Activated CD4-positive, alpha-beta T cell treated with anti-CD3 and anti-CD28 coated beads for 36 hours (primary cell): Measurements from ENCODE around the gene TRIM62. TPM values are rescaled to one million over a fixed set of nuclear protein-coding genes. Genes with fewer than 3 reads are reported as not detected.

Experiments used
- ATAC-seq: fragments of 200-7000 bp; cut with Tn5 transposase; one replicate; pipeline ENCODE4 v1.10.0; 2021; ENCODE audit warnings: mild to moderate bottlenecking, moderate library complexity
- CTCF ChIA-PET: fragments of 350-600 bp; sonication (Branson Sonifier 250); formaldehyde crosslinking; loops from one replicate; lab custom pipeline; 2021; ENCODE audit warnings: antibody characterized with exemption; lab: Charles Lee
- POLR2A ChIA-PET: fragments of 350-600 bp; sonication (Branson Sonifier 250); formaldehyde crosslinking; loops from one replicate; lab custom pipeline; 2021; ENCODE audit warnings: antibody characterized with exemption, inconsistent platforms; lab: Charles Lee
- DNase-seq: peaks from one replicate; pipeline ENCODE4 v3.0.0-alpha.2; 2020
- H3K27ac Mint-ChIP-seq: one replicate; pipeline ENCODE4 v1.8.0; 2021; ENCODE audit warnings: mixed read lengths
- H3K27me3 Mint-ChIP-seq: one replicate; pipeline ENCODE4 v1.8.0; 2021; ENCODE audit warnings: mixed read lengths
- H3K36me3 Mint-ChIP-seq: one replicate; pipeline ENCODE4 v1.8.0; 2021; ENCODE audit warnings: low read depth, mixed read lengths
- H3K4me1 Mint-ChIP-seq: one replicate; pipeline ENCODE4 v1.8.0; 2021; ENCODE audit warnings: mixed read lengths
- H3K4me3 Mint-ChIP-seq: one replicate; pipeline ENCODE4 v1.8.0; 2021; ENCODE audit warnings: mild to moderate bottlenecking, moderate library complexity, mixed read lengths
- H3K9me3 Mint-ChIP-seq: one replicate; pipeline ENCODE4 v1.8.0; 2021; ENCODE audit warnings: low read depth, mixed read lengths
- intact Hi-C, 2 experiments: fragments of 100-400 bp; cut with DNase I in 1 of 2; cut with micrococcal nuclease in 1 of 2; formaldehyde crosslinking; loops; one replicate each; pipeline versions ENCODE4 v1.14.2 to v1.15.1; 2022 to 2024; cut with DNase I, micrococcal nuclease
- total RNA-seq, 2 experiments: library from RNA; stranded (reverse); gene quantifications; one replicate each; pipeline ENCODE4 v1.2.3, GENCODE V29; 2021

TRIM62 gene
- total RNA-seq, 2 experiments from 2014 or later = 3.6 to 3.7 TPM

GRCh38 chr1:33180226-33180910 lies 1.5 kb downstream of the TRIM62 start:
- ChIA-PET CTCF (interaction anchor here (1.0 to 1.9 kb wide), 5 partner anchors 46 to 115 kb away, joined by 3 to 10 read pairs (median 4); no protein-coding TSS in a partner anchor), POLR2A (interaction anchor here (2.1 kb wide), 1 partner anchor 53 kb away, joined by 14 read pairs; no protein-coding TSS in a partner anchor)
- intact Hi-C loops = loop anchor here (1.0 to 5.0 kb wide), 5 partner anchors 53 to 172 kb away; no protein-coding TSS in a partner anchor
- H3K36me3 Mint-ChIP-seq = no peaks in the 10 kb centered on the region
- no peak for DNase-seq
- H3K4me1 Mint-ChIP-seq = peaks cover 25% of the 10 kb centered on the region
- peak overlapping the region; percentile 79 for H3K4me3 Mint-ChIP-seq
- peaks cover 4% of the 10 kb centered on the region for H3K27me3 Mint-ChIP-seq
- no peaks in the 10 kb centered on the region for H3K9me3 Mint-ChIP-seq
- H3K27ac Mint-ChIP-seq = no peak overlapping the region
- peak; percentile 3 for ATAC-seq

GRCh38 chr1:33178836-33179439 lies 2.9 kb downstream of the TRIM62 start:
- DNase-seq (no peak), ATAC-seq (no peak)
- Mint-ChIP-seq H3K4me3 (no peak overlapping the region), H3K27me3 (peaks cover 3% of the 10 kb centered on the region), H3K9me3 (no peaks in the 10 kb centered on the region), H3K4me1 (peaks cover 25% of the 10 kb centered on the region), H3K36me3 (no peaks in the 10 kb centered on the region), H3K27ac (no peak overlapping the region)
- ChIA-PET POLR2A (no interaction called here), CTCF (interaction anchor here (0.6 kb wide), 1 partner anchor 317 kb away, joined by 3 read pairs; no protein-coding TSS in a partner anchor)
- intact Hi-C loops = no loop called here

- no peak for ATAC-seq
- H3K4me3 Mint-ChIP-seq = no peak overlapping the region
- no peaks in the 10 kb centered on the region for H3K9me3 Mint-ChIP-seq
- intact Hi-C loops = no loop called here
- peaks cover 22% of the 10 kb centered on the region for H3K4me1 Mint-ChIP-seq
- H3K27ac Mint-ChIP-seq = no peak overlapping the region
- no peak for DNase-seq
- no peaks in the 10 kb centered on the region for H3K36me3 Mint-ChIP-seq
- ChIA-PET CTCF (interaction anchor here (0.6 kb wide), 1 partner anchor 70 kb away, joined by 3 read pairs; no protein-coding TSS in a partner anchor), POLR2A (no interaction called here)
- peaks cover 3% of the 10 kb centered on the region for H3K27me3 Mint-ChIP-seq
Measured at GRCh38 chr1:33177996-33178540, 3.8 kb downstream of the TRIM62 start.

- POLR2A ChIA-PET = no interaction called here
- no peak overlapping the region for H3K4me3 Mint-ChIP-seq
- intact Hi-C loops = no loop called here
- no peaks in the 10 kb centered on the region for H3K9me3 Mint-ChIP-seq
- H3K4me1 Mint-ChIP-seq = peaks cover 19% of the 10 kb centered on the region
- H3K27me3 Mint-ChIP-seq = no peaks in the 10 kb centered on the region
- no peaks in the 10 kb centered on the region for H3K36me3 Mint-ChIP-seq
- DNase-seq (no peak), ATAC-seq (no peak)
- no peak overlapping the region for H3K27ac Mint-ChIP-seq
- CTCF ChIA-PET = no interaction called here
Measured at GRCh38 chr1:33176887-33177286, 5.0 kb downstream of the TRIM62 start.

- Mint-ChIP-seq H3K27ac (no peak overlapping the region), H3K27me3 (no peaks in the 10 kb centered on the region), H3K36me3 (no peaks in the 10 kb centered on the region), H3K9me3 (no peaks in the 10 kb centered on the region), H3K4me1 (peaks cover 19% of the 10 kb centered on the region), H3K4me3 (no peak overlapping the region)
- intact Hi-C loops = no loop called here
- CTCF ChIA-PET = interaction anchor here (0.5 kb wide), 1 partner anchor 42 kb away, joined by 4 read pairs; no protein-coding TSS in a partner anchor
- DNase-seq (no peak), ATAC-seq (no peak)
- POLR2A ChIA-PET = no interaction called here
Measured at GRCh38 chr1:33176362-33176850, 5.4 kb downstream of the TRIM62 start.

- no peak overlapping the region for H3K4me3 Mint-ChIP-seq
- no peaks in the 10 kb centered on the region for H3K36me3 Mint-ChIP-seq
- no peak for DNase-seq
- intact Hi-C loops = no loop called here
- H3K27me3 Mint-ChIP-seq = no peaks in the 10 kb centered on the region
- POLR2A ChIA-PET = no interaction called here
- CTCF ChIA-PET = interaction anchor here (0.5 kb wide), 1 partner anchor 42 kb away, joined by 4 read pairs; no protein-coding TSS in a partner anchor
- H3K4me1 Mint-ChIP-seq = peaks cover 17% of the 10 kb centered on the region
- ATAC-seq = no peak
- no peaks in the 10 kb centered on the region for H3K9me3 Mint-ChIP-seq
- no peak overlapping the region for H3K27ac Mint-ChIP-seq
Measured at GRCh38 chr1:33175865-33176264, 6.0 kb downstream of the TRIM62 start.

- DNase-seq (no peak), ATAC-seq (no peak)
- peaks cover 5% of the 10 kb centered on the region for H3K4me1 Mint-ChIP-seq
- H3K9me3 Mint-ChIP-seq = no peaks in the 10 kb centered on the region
- intact Hi-C loops = no loop called here
- no peaks in the 10 kb centered on the region for H3K27me3 Mint-ChIP-seq
- ChIA-PET POLR2A (no interaction called here), CTCF (interaction anchor here (0.5 to 1.7 kb wide), 3 partner anchors 8 to 95 kb away, joined by 3 to 8 read pairs (median 3); partner anchors contain the start of gene TRIM62)
- H3K27ac Mint-ChIP-seq = no peak overlapping the region
- H3K36me3 Mint-ChIP-seq = peaks cover 1% of the 10 kb centered on the region
- no peak overlapping the region for H3K4me3 Mint-ChIP-seq
Measured at GRCh38 chr1:33173091-33173490, 8.8 kb downstream of the TRIM62 start.

GRCh38 chr1:33171977-33172813 lies 9.6 kb downstream of the TRIM62 start:
- H3K4me1 Mint-ChIP-seq = peaks cover 5% of the 10 kb centered on the region
- ATAC-seq = no peak
- DNase-seq = no peak
- H3K9me3 Mint-ChIP-seq = no peaks in the 10 kb centered on the region
- H3K36me3 Mint-ChIP-seq = peaks cover 1% of the 10 kb centered on the region
- H3K27ac Mint-ChIP-seq = no peak overlapping the region
- no peak overlapping the region for H3K4me3 Mint-ChIP-seq
- H3K27me3 Mint-ChIP-seq = no peaks in the 10 kb centered on the region
- intact Hi-C loops = no loop called here
- ChIA-PET CTCF (interaction anchor here (0.6 to 1.3 kb wide), 3 partner anchors 9 to 331 kb away, joined by 3 to 8 read pairs (median 3); partner anchors contain the start of gene TRIM62), POLR2A (no interaction called here)

GRCh38 chr1:33170351-33171274 lies 11.2 kb downstream of the TRIM62 start:
- ATAC-seq (no peak), DNase-seq (no peak)
- Mint-ChIP-seq H3K4me3 (no peak overlapping the region), H3K27me3 (no peaks in the 10 kb centered on the region), H3K9me3 (no peaks in the 10 kb centered on the region), H3K27ac (no peak overlapping the region), H3K4me1 (peaks cover 5% of the 10 kb centered on the region), H3K36me3 (peaks cover 4% of the 10 kb centered on the region)
- POLR2A ChIA-PET = no interaction called here
- intact Hi-C loops = no loop called here
- CTCF ChIA-PET = interaction anchor here (1.2 kb wide), 1 partner anchor 14 kb away, joined by 3 read pairs; no protein-coding TSS in a partner anchor
